ENCODE measurements around the gene PSPH. TPM values are rescaled to one million over a fixed set of nuclear protein-coding genes. Genes with fewer than 3 reads are reported as not detected.

Gene PSPH
- total and polyA plus RNA-seq, 2 donors (not counting 3 experiments of a cell fraction or from before 2014, with no cell fraction given) = 11.8 to 24.2 TPM

DNA sequence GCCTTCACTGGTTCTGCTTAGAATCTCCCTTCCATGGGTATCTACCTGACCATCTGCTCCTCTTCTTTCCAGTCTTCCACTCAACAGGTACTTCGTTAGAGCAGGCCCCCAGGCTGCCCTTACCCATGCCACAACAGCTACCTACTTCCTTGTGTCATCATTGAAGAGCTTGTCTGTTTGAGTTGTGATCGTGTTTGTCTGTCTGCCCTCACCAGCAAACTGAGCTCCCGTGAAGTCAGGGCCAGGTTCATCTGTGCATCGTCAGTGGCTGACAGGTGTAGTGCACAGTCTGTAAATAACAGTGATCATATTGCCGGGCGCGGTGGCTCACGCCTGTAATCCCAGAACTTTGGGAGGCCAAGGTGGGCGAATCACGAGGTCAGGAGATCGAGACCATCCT is 81.9 kb downstream of the PSPH start:
- no peak for TF ChIP-seq MAX (IDR thresholded peaks at IDR 0.05; ENCODE audit: insufficient read depth, insufficient read length)
- no peak for TF ChIP-seq EZH2 (IDR thresholded peaks at IDR 0.05; ENCODE audit: borderline replicate concordance, low read depth, low read length, severe bottlenecking)
- no peak for TF ChIP-seq POLR2AphosphoS5 (IDR thresholded peaks at IDR 0.05; ENCODE audit: insufficient read depth, low read depth, low read length)
- no peak for TF ChIP-seq GATA2 (IDR thresholded peaks at IDR 0.05; ENCODE audit: insufficient read depth, insufficient read length, low read depth, low read length)
- TF ChIP-seq, protein P1, sequence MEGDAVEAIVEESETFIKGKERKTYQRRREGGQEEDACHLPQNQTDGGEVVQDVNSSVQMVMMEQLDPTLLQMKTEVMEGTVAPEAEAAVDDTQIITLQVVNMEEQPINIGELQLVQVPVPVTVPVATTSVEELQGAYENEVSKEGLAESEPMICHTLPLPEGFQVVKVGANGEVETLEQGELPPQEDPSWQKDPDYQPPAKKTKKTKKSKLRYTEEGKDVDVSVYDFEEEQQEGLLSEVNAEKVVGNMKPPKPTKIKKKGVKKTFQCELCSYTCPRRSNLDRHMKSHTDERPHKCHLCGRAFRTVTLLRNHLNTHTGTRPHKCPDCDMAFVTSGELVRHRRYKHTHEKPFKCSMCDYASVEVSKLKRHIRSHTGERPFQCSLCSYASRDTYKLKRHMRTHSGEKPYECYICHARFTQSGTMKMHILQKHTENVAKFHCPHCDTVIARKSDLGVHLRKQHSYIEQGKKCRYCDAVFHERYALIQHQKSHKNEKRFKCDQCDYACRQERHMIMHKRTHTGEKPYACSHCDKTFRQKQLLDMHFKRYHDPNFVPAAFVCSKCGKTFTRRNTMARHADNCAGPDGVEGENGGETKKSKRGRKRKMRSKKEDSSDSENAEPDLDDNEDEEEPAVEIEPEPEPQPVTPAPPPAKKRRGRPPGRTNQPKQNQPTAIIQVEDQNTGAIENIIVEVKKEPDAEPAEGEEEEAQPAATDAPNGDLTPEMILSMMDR (IDR thresholded peaks at IDR 0.05; ENCODE audit: extremely low read depth in 1 of 2, insufficient read depth in 1 of 2, low read depth in 1 of 2, low read length in 2 of 2) = no peak
- no peak for TF ChIP-seq JUN (IDR thresholded peaks at IDR 0.05; ENCODE audit: borderline replicate concordance, insufficient read depth, insufficient read length, low read depth)
- no peak for TF ChIP-seq POLR2A (IDR thresholded peaks at IDR 0.05; ENCODE audit: low read depth, low read length)
- TF ChIP-seq MYC (IDR thresholded peaks at IDR 0.05; ENCODE audit: low read depth, low read length) = no peak
- no peak for TF ChIP-seq FOS (IDR thresholded peaks at IDR 0.05; ENCODE audit: borderline replicate concordance, insufficient read depth, low read length)
- Histone ChIP-seq H3K9ac (replicated peaks; ENCODE audit: extremely low read depth, insufficient read depth, low read length) (no peak overlapping the region), H3K27ac (ENCODE audit: insufficient read depth, low read depth, low read length) (no peak overlapping the region), H3K4me1 (ENCODE audit: control insufficient read depth, extremely low read depth, insufficient read depth, low read length) (no peaks in the 10 kb centered on the region), H3K4me3 (replicated peaks in 1 of 3; ENCODE audit: insufficient read depth in 1 of 3, low read depth in 1 of 3, low read length in 3 of 3) (no peak overlapping the region), H3K27me3 (ENCODE audit: control insufficient read depth in 2 of 2, insufficient read depth in 2 of 2, low read length in 2 of 2) (no peaks in the 10 kb centered on the region), H4K20me1 (replicated peaks; ENCODE audit: control insufficient read depth, extremely low read depth, insufficient read depth, low read length) (no peaks in the 10 kb centered on the region), H3K9me3 (replicated peaks; ENCODE audit: control insufficient read depth, insufficient read depth, low read length) (no peaks in the 10 kb centered on the region), H3K9me1 (replicated peaks; ENCODE audit: control insufficient read depth, extremely low read depth, insufficient read depth, low read length) (no peaks in the 10 kb centered on the region), H3K36me3 (ENCODE audit: control insufficient read depth in 2 of 2, extremely low read depth in 1 of 2, insufficient read depth in 2 of 2, low read length in 2 of 2) (peaks cover 0 to 3% of the 10 kb centered on the region in 2 experiments), H2AFZ (ENCODE audit: low read depth, low read length) (no peak overlapping the region), H3K79me2 (ENCODE audit: control insufficient read depth, insufficient read depth, low read length) (peaks cover 30% of the 10 kb centered on the region), H3K4me2 (ENCODE audit: insufficient read depth, low read length) (no peak overlapping the region)
- BruUV-seq (replicated peaks) = no TSS peak
- ChIA-PET CTCF (no interaction called here), POLR2A (no interaction called here)
- DNase-seq (ENCODE audit: low read depth, low spot score) (no peak), FAIRE-seq (no peak)
- intact Hi-C loops (cut with micrococcal nuclease) (loop anchor here (10.0 kb wide), 2 partner anchors 225 to 395 kb away; partner anchors contain the start of gene VOPP1), dilution Hi-C loops (cut with MboI; ENCODE audit: extremely low pct_ligation_motif_present, low sequenced_read_pairs) (no loop called here)

All from endothelial cell of umbilical vein (primary cell).